Esophagus mucosa (tissue), 1 donor: ENCODE measurements around the gene NLGN1. TPM values are rescaled to one million over a fixed set of nuclear protein-coding genes. Genes with fewer than 3 reads are reported as not detected.
"Not testable (repeated sequence)": the region's sequence is repeated elsewhere in the genome, so short reads cannot be mapped to it uniquely, and the experiment has no call there.

Source experiments
- ATAC-seq: fragments of 200-7000 bp; cut with Tn5 transposase; one replicate; pipeline ENCODE4 v1.9.1; 2020
- total RNA-seq: library from RNA; stranded (reverse); gene quantifications from one replicate; pipeline ENCODE4 v1.2.4, GENCODE V29; 2023
- donor health status: DM: yes; HTN: yes; CAD: no.

The NLGN1 gene
- total RNA-seq, 1 donor from 2014 or later, result 0.44 TPM

- no peak for ATAC-seq
These were observed 794.4 kb downstream of the NLGN1 start for GRCh38 chr3:174191895-174192294.

- no peak for ATAC-seq
These were observed 794.9 kb downstream of the NLGN1 start for GRCh38 chr3:174192471-174192870.

GRCh38 chr3:174193604-174194003, 796.1 kb downstream of the NLGN1 start:
- no peak for ATAC-seq

- no peak for ATAC-seq
These were observed 799.9 kb downstream of the NLGN1 start for GRCh38 chr3:174197416-174197815.

GRCh38 chr3:174198199-174198598, 800.7 kb downstream of the NLGN1 start:
- ATAC-seq, result no peak

- no peak for ATAC-seq
These were observed 802.2 kb downstream of the NLGN1 start for GRCh38 chr3:174199696-174200095.

GRCh38 chr3:174202116-174202515, 804.6 kb downstream of the NLGN1 start:
- ATAC-seq, result no peak

- ATAC-seq, result no peak
These were observed 805.0 kb downstream of the NLGN1 start for GRCh38 chr3:174202561-174202960.

- ATAC-seq, result no peak
These were observed 807.2 kb downstream of the NLGN1 start for GRCh38 chr3:174204765-174205164.

GRCh38 chr3:174206607-174207192, 809.2 kb downstream of the NLGN1 start:
- no peak for ATAC-seq

- no peak for ATAC-seq
These were observed 810.6 kb downstream of the NLGN1 start for GRCh38 chr3:174208161-174208560.

GRCh38 chr3:174211896-174212295, 814.4 kb downstream of the NLGN1 start:
- not testable (repeated sequence) for ATAC-seq

GRCh38 chr3:174215456-174215855, 817.9 kb downstream of the NLGN1 start:
- ATAC-seq, result no peak

- ATAC-seq, result no peak
These were observed 818.5 kb downstream of the NLGN1 start for GRCh38 chr3:174216019-174216418.

- ATAC-seq, result no peak
These were observed 819.6 kb downstream of the NLGN1 start for GRCh38 chr3:174216946-174217718.

- ATAC-seq, result no peak
These were observed 820.5 kb downstream of the NLGN1 start for GRCh38 chr3:174218016-174218415.

GRCh38 chr3:174219738-174220137, 822.2 kb downstream of the NLGN1 start:
- ATAC-seq, result no peak

- no peak for ATAC-seq
These were observed 823.4 kb downstream of the NLGN1 start for GRCh38 chr3:174220775-174221554.

- no peak for ATAC-seq
These were observed 825.5 kb downstream of the NLGN1 start for GRCh38 chr3:174223042-174223441.

GRCh38 chr3:174223626-174224025, 826.1 kb downstream of the NLGN1 start:
- ATAC-seq, result no peak

- ATAC-seq, result no peak
These were observed 832.4 kb downstream of the NLGN1 start for GRCh38 chr3:174229916-174230315.

GRCh38 chr3:174232028-174232657, 834.6 kb downstream of the NLGN1 start:
- ATAC-seq, result not testable (repeated sequence)
